Dermis microvascular lymphatic vessel endothelial cell (primary cell): ENCODE measurements around the gene SRI. TPM values are rescaled to one million over a fixed set of nuclear protein-coding genes. Genes with fewer than 3 reads are reported as not detected.
"Not testable (repeated sequence)": the region's sequence is repeated elsewhere in the genome, so short reads cannot be mapped to it uniquely, and the experiment has no call there.

Source experiments
- DNase-seq, 2 donors: peaks; one replicate each; pipeline versions ENCODE4 v3.0.0 to v3.0.0-alpha.2; 2010; ENCODE audit warnings: low read depth in 2 of 2
- total RNA-seq: library from RNA; depleted of rRNA; stranded (reverse); fragments of >200 nt; gene quantifications from 2 replicates; pipeline ENCODE4 v1.2.1, GENCODE V29; 2014

The SRI gene
- total RNA-seq, 1 donor from 2014 or later = 110 TPM

DNA sequence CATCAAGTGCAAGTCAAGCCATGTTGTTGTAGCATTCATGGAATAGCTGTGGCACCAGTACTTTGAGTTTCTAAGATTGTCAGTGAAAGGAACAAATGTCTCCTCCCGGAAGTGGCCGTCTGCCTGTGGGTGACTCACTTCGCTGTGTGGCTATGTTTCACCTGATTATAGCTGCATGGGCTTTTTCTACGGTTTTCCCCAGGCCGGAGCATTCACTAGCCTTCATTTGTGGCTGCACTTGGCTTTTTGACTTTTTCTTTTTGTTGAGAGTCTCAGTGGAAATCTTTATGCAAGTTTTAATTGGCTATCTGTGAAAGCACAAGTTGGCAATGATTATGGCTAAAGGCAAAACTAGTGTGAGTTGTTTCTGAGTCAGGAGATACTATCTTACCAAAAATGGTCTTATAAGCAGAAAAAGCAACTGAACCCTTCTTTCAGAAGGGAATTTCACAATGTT is 35.0 kb downstream of the SRI start:
- peak in 1 of 2 donors; percentile 3 for DNase-seq

DNA sequence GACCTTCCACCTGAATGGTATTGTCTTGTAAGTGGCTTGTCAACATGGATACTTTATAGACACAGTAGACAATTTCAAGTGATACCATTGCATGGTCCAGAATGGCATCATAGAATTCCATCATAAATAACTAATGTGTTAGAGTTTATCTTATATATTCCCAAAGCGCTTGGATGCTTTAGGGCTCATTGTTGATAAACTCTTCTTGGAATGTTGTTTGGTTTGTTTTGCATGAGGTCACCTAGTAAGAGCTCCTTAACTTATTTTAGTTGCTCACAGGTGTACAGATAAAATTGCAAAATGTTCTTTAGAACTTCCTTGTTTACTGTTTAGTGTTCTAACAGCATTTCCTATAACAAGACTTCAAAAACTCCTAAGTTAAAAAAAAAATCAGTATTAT is 36.8 kb downstream of the SRI start:
- DNase-seq = no peak

- no peak for DNase-seq
Observed at GRCh38 chr7:88176190-88176589, 43.6 kb downstream of the SRI start.

DNA sequence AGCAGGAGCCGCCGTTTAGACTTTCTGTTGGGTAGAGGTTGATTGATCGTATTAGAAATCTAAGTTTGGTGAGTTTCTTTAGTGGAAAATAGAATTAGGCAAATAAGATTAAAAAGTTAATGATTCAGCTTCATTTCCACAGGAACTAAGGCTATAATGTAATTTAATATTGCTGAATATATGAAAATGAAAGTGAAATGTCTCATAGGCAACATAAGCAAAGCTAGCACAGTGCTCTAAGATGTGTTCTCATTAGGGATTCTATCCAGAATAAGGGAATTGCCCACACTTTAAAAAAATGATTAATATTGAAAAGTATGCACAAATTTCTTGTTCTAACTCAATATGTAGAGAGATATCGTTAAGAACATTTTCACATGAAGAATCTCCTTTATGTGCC is 47.0 kb downstream of the SRI start:
- no peak for DNase-seq

DNA sequence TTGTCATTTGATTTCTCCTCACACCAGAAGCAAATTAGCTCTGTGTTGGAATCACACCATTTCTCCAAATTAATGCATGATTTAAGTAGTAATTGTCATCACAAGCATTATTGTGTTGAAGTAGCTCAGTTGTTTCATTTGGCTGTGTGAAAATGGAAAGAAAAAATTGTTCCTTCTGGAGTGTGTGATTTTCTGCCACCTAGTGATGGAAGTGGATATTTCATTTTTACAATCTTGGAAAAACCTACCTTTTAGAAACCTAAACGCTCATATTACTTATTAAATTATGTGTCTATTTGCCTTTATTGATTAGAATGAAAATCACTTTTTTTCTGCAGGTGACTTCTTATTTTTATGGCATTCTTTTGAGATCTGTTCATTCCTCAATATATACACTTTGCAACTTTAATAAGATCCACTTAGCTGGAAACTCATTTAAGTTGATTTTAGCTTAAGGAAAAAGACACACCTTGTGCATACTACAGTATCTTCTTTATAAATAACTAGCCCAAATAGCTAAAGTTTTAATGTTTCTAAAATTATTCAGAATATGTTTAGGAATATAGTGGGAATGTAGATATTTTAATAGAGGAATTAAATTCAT is 50.0 kb downstream of the SRI start:
- peak; percentile 11 to 17 for DNase-seq

- DNase-seq = no peak
Observed at GRCh38 chr7:88167721-88168120, 52.1 kb downstream of the SRI start.

GRCh38 chr7:88167223-88167622 is 52.6 kb downstream of the SRI start:
- DNase-seq = no peak

DNA sequence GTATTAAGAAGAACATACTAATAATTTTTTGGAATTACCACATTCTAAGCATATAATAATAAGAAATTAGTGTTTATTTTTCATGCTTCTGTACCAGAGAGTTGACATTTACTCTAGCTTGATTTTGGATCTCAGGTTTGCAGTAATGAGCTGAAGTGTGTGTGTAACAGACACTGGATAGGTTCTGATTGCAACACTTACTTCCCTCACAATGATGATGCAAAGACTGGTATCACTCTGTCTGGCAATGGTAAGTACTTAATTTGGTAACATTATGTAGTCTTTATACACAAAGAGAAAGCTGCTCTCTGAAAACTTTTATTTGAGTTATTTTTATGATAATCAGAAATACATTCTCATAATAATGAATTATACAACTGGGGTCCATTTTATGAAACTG is 54.1 kb downstream of the SRI start:
- DNase-seq = no peak

- DNase-seq = not testable (repeated sequence)
Observed at GRCh38 chr7:88159741-88160140, 60.1 kb downstream of the SRI start.

DNA sequence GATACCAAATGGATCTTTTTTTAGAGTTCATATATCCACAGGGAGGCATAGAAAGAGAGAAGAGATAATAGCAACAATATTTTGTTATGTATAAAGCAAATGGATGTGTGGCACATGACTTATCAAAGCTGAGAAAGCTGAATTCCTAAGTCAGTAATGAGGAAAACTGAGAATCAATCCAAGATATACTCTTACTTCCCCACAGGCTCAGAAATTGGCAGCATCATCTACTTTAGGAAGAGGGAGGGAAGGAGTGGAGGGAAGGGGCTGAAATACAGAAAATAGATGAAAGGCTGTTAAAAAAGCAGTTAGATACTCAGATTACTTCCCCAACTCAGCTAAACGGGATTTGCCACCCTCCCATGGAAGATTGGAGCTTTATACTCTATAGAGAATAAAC is 63.5 kb downstream of the SRI start:
- no peak for DNase-seq

DNA sequence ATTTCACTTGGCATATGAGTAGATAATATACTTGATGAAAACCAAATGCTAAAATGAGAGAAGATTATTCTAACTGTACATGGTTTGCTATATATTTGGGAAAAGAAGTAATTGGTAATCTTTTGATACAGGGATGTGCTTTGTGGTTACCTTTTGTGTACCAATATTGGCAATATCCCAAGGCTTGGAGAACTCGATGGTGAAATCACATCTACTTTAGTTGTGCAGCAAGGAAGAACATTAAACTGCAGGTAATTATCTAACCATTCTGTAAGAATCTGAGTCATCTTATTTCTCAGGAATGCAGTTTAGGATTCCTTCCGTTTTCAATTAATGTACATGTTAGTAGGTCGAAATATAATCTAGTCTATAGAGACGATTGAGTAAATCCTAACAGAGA is 64.1 kb downstream of the SRI start:
- no peak for DNase-seq

Other genes starting within 250 kb of the SRI start
- not detected in 2 replicates for gene STEAP4, start 86.9 kb upstream of the SRI start, total RNA-seq